HG03196 (cell line): ENCODE data around the gene NEURL2.

Experiments
- ATAC-seq: cut with Tn5 transposase; IDR thresholded peaks from one replicate; pipeline ENCODE4 v1.9.1; 2021; ENCODE audit not compliant: unreplicated experiment

The NEURL2 gene

DNA sequence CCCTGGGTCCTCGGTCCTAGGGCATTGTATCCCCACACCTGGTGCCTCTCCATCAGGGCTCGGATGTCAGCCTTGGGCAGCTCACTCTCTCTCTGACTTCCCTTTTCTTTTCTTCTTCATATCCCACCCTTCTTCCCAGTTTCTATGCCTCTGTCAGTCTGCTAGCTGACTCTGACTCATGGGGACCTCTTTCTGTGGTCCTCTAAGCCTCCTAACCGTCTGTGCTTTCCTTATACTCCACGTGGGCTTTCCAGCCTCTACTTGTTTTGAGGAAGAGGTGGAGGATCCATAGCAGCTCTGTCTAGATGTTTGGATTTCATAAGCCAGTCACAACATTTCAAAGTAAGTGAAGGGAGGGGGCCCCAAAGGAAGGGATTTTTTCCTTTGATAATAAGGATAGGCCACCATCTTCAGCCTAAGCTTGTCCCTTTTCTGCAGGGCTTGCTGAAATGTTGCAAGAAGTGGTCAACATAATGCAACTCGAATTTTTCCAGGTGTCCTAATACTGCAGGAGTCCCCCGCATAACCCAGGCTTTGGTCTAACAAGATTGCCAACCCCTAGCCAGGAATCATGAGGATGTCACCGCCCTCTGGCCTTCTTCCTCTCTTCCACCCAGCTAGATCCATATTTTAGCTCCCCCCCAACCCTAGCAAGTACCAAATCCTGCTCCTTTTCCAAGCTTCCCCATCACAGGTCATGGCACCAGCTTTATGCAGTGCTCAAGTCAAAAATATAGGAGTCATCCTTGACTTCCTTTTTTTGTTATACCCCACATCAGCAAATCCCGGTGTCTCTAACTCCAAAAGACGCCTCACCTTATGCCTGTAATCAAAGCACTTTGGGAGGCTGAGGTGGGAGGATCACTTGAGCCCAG, 29.7 kb upstream of the NEURL2 start:
- no peak for ATAC-seq

DNA sequence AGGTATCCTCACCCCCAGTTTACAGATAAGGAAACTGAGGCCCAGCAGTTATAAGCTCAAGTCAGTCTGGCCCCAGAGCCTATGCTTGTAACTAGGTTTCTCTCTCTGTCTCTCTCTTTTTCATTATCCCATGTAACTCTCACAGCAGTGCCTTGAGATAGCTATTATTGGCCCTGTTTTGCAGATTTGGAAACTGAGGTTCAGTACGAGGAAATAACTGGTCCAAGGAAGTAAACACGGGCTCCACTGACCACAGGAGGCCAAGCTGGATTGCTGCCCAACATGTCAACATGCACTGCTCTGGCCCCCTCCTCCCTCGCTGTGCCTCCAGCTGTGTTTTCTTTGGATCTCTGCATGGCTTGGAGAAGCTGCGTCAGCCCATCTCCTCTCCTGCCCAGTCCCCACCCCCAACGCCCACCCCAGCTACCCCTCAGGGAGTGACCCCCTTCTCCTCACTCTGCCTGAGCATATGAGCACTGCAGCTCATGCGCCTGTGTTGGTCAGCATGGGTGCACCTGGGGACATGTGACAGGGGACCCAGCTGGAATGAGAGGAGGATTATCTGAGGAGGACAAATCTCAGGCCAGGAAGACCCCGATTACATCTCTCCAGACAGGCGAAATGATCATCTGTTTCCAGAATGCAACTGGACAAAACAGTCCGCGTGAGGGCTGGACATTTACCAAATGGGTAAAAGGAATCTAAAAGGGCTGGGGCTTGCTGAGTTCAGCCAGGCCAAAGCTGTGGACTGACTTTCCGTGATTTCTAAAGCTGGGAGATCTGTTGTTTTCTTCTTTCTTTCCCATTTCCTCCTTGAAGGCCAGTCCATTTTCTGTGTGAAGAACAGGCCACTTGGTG, 28.8 kb upstream of the NEURL2 start:
- no peak for ATAC-seq

GRCh38 chr20:45918779-45919537, 27.9 kb upstream of the NEURL2 start:
- ATAC-seq = no peak

DNA sequence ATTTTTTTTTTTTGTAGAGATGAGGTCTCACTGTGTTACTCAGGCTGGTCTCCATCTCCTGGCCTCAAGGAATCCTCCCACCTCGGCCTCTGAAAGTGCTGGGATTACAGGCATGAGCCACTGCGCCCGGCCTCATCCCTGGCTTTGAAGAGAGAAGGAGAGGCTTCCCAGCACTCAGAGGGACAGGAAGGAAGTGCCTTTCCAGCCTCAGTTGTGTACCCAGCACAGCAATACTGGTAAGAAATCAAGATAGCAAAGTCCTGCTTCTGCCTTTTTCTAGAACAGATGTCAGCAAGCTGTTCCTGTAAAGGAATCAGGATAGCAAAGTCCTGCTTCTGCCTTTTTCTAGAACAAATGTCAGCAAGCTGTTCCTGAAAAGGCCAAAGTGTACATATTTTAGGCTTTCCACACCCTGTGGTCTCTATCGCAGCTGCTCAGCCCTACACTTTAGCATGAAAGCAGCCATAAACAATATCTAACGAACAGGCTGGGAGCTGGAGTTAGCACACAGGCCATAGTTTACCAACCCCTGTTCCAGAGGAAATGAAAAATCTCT, 27.3 kb upstream of the NEURL2 start:
- ATAC-seq = no peak

DNA sequence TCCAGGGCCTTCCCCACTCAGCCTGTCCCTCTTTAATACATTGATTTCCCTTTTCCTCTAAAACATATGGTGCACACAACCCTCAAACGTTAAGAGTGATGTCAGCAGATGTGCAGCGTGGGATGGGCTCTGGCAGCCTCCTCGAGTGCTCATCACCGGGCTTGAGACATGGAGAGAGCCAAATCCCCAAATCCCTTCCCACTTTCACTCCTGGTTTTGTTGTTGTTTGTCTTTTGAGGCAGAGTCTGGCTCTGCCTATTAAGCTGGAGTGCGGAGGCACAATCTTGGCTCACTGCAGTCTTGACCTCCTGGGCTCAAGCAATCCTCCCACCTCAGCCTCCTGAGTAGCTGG, 26.8 kb upstream of the NEURL2 start:
- no peak for ATAC-seq

DNA sequence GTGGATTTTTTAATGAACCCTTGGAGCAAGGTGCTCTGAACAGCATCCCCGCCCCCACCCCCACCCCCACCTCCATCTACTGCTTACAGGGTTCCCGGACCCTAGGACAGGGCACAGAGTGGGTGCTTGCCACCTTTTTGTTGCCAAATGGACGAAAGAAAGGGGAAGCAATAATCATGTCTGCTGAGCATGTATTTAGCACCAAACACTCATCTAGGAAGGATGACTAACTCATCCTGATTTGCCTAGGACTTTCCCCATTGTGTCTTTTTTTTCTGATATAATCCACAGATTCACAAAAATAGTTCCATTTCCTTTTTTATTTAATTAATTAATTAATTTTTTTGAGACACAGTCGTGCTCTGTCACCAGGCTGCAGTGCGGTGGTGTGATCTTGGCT, 22.1 kb upstream of the NEURL2 start:
- ATAC-seq = no peak

GRCh38 chr20:45912344-45912682, 21.3 kb upstream of the NEURL2 start:
- no peak for ATAC-seq

- ATAC-seq = no peak
These were observed 20.7 kb upstream of the NEURL2 start, which contains the start of gene PLTP for GRCh38 chr20:45911486-45912343. PLTP (minus strand) TSS chr20:45912155; CDS start chr20:45911452, 703 bp downstream.

- peak; percentile 87 for ATAC-seq
These were observed 19.9 kb upstream of the NEURL2 start for GRCh38 chr20:45910670-45911485.

GRCh38 chr20:45909817-45910669, 19.0 kb upstream of the NEURL2 start:
- no peak for ATAC-seq

GRCh38 chr20:45909336-45909808, 18.4 kb upstream of the NEURL2 start:
- no peak for ATAC-seq

DNA sequence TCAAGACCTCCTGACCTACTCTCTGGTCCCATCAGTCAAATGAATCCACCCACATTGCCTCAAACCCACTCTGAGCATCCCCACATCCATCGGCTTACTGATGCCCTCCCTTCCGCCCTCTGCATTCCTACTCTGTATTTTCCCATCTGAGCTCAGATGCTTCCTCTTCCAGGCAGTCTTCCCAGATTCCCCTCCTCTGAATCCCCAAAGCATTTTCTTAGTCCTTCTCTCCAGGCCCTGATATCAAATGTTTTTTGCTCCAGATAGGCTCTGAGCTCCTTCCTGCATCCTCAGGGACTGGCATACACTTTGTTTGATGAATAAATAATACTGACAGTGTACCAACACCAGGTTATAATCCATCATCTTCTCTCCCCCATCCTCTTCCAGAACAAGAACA, 17.1 kb upstream of the NEURL2 start:
- no peak for ATAC-seq

GRCh38 chr20:45907219-45907948, 16.4 kb upstream of the NEURL2 start:
- ATAC-seq = no peak

- ATAC-seq = no peak
These were observed 14.6 kb upstream of the NEURL2 start for GRCh38 chr20:45905505-45906079.

- no peak for ATAC-seq
These were observed 13.8 kb upstream of the NEURL2 start for GRCh38 chr20:45904583-45905504.

- ATAC-seq = no peak
These were observed 11.2 kb upstream of the NEURL2 start for GRCh38 chr20:45902199-45902701.
